Activated CD4-positive, alpha-beta T cell treated with anti-CD3 and anti-CD28 coated beads, Interleukin-2, amount 50 U/mL, for 24 hours (primary cell): ENCODE results near the gene IL9R.
"Not testable (repeated sequence)": the region's sequence is repeated elsewhere in the genome, so short reads cannot be mapped to it uniquely, and the experiment has no call there.

Experiments
- DNase-seq, 2 donors: peaks; one replicate each; pipeline ENCODE4 v3.0.0-alpha.2; 2020; ENCODE audit warnings: low read depth in 1 of 2, low spot score in 1 of 2

IL9R gene

GRCh38 chrX:156029707-156030442, 32.4 kb downstream of the IL9R start:
- not testable (repeated sequence) for DNase-seq

GRCh38 chrX:156030474-156030873, 33.0 kb downstream of the IL9R start:
- peak in 1 of 2 donors; percentile 48 for DNase-seq
